ENCODE data around the gene LSG1.

DNA sequence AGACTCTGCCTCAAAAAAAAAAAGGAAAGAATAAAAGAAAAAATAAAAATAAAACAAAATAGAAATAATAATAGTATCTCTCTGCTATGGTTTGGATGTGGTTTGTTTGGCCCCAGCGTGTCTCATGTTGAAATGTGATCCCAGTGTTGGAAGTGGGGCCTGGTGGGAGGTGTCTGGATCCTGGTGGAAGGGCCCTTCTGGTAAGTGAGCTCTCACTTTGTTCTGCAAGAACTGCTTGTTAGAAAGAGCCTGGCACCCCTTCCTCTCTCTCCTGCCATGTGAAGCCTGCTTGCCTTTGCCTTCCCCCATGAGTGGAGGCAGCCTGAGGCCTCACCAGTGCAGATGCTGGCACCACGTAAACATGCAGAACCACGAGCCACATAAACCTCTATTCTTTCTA, 65.0 kb downstream of the LSG1 start:
- TF ChIP-seq, protein P1, sequence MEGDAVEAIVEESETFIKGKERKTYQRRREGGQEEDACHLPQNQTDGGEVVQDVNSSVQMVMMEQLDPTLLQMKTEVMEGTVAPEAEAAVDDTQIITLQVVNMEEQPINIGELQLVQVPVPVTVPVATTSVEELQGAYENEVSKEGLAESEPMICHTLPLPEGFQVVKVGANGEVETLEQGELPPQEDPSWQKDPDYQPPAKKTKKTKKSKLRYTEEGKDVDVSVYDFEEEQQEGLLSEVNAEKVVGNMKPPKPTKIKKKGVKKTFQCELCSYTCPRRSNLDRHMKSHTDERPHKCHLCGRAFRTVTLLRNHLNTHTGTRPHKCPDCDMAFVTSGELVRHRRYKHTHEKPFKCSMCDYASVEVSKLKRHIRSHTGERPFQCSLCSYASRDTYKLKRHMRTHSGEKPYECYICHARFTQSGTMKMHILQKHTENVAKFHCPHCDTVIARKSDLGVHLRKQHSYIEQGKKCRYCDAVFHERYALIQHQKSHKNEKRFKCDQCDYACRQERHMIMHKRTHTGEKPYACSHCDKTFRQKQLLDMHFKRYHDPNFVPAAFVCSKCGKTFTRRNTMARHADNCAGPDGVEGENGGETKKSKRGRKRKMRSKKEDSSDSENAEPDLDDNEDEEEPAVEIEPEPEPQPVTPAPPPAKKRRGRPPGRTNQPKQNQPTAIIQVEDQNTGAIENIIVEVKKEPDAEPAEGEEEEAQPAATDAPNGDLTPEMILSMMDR (IDR thresholded peaks at IDR 0.05; ENCODE audit: poor library complexity, severe bottlenecking), result no peak
- TF ChIP-seq SMC3 (conservative IDR thresholded peaks at IDR 0.05; ENCODE audit: poor library complexity), result no peak
